HCT116 (cell line): Measurements from ENCODE around the gene MORC1.

Experiments
- EZH2 ChIP-seq: fragments of 200-600 bp; sonication (generic); IDR thresholded peaks from 2 replicates; pipeline ENCODE4 v1.6.1; 2017; ENCODE audit warnings: antibody characterized with exemption, mixed run types
- MAX ChIP-seq: IDR thresholded peaks from 2 replicates; pipeline ENCODE4 v1.6.1; 2012
- YY1 ChIP-seq: IDR thresholded peaks from 2 replicates; pipeline ENCODE4 v1.6.1; 2011; ENCODE audit warnings: low read length, low read depth, moderate library complexity, mild to moderate bottlenecking; ENCODE audit not compliant: insufficient replicate concordance; ENCODE audit errors: extremely low read depth
- ZBTB33 ChIP-seq: IDR thresholded peaks from 2 replicates; pipeline ENCODE4 v1.6.1; 2011; ENCODE audit warnings: mild to moderate bottlenecking, low read length, moderate library complexity; ENCODE audit not compliant: insufficient replicate concordance; ENCODE audit errors: extremely low read depth
- TF ChIP-seq, protein P1 (sequence below), 3 experiments: fragments of 200-600 bp in 1 of 3; sonication (generic) in 1 of 3; IDR thresholded peaks in 2 of 3; conservative IDR thresholded peaks in 1 of 3; 2 replicates each; pipeline ENCODE4 v1.5.1; 2012 to 2017; ENCODE audit warnings: low read depth in 2 of 3, low read length in 2 of 3, antibody characterized with exemption in 1 of 3, borderline replicate concordance in 1 of 3, control low read depth in 1 of 3, mild to moderate bottlenecking in 1 of 3, mixed read lengths in 1 of 3, mixed run types in 1 of 3, moderate library complexity in 1 of 3; ENCODE audit not compliant: insufficient read depth in 1 of 3

DNA sequence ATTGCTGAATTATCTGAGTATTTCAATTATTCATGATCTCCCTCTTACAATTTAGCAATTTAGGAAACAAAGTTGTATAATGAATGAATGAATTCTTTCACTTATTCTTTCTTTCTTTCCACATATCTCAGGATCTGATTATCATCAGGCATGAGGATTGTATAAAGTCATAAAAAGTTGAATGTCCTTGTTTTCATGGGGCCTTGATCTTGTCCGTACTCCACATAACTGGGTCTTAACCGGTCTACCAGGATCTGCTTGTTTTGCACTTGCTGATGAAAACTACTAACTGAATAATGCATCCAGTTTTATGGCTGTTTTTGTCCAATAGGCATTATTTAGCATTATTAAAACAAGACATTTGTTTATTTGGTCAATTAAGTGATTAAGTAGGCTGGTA is 31.1 kb upstream of the MORC1 start:
- TF ChIP-seq EZH2 (no peak), ZBTB33 (no peak), YY1 (no peak), MAX (no peak)
- TF ChIP-seq, protein P1, sequence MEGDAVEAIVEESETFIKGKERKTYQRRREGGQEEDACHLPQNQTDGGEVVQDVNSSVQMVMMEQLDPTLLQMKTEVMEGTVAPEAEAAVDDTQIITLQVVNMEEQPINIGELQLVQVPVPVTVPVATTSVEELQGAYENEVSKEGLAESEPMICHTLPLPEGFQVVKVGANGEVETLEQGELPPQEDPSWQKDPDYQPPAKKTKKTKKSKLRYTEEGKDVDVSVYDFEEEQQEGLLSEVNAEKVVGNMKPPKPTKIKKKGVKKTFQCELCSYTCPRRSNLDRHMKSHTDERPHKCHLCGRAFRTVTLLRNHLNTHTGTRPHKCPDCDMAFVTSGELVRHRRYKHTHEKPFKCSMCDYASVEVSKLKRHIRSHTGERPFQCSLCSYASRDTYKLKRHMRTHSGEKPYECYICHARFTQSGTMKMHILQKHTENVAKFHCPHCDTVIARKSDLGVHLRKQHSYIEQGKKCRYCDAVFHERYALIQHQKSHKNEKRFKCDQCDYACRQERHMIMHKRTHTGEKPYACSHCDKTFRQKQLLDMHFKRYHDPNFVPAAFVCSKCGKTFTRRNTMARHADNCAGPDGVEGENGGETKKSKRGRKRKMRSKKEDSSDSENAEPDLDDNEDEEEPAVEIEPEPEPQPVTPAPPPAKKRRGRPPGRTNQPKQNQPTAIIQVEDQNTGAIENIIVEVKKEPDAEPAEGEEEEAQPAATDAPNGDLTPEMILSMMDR (IDR thresholded peaks at IDR 0.05 in 2 of 3, conservative IDR thresholded peaks at IDR 0.05 in 1 of 3; ENCODE audit: borderline replicate concordance in 1 of 3, insufficient read depth in 1 of 3, low read depth in 2 of 3, low read length in 2 of 3) = no peak
